ENCODE data around the gene MYBPC3. TPM values are rescaled to one million over a fixed set of nuclear protein-coding genes. Genes with fewer than 3 reads are reported as not detected.
A peak's percentile ranks its signal among the peaks of the same experiment; 100 is the strongest.

MYBPC3 gene
- total RNA-seq, 1 donor from 2014 or later = not detected

GRCh38 chr11:47314992-47315391, 37.5 kb downstream of the MYBPC3 start:
- DNase-seq = no peak

DNA sequence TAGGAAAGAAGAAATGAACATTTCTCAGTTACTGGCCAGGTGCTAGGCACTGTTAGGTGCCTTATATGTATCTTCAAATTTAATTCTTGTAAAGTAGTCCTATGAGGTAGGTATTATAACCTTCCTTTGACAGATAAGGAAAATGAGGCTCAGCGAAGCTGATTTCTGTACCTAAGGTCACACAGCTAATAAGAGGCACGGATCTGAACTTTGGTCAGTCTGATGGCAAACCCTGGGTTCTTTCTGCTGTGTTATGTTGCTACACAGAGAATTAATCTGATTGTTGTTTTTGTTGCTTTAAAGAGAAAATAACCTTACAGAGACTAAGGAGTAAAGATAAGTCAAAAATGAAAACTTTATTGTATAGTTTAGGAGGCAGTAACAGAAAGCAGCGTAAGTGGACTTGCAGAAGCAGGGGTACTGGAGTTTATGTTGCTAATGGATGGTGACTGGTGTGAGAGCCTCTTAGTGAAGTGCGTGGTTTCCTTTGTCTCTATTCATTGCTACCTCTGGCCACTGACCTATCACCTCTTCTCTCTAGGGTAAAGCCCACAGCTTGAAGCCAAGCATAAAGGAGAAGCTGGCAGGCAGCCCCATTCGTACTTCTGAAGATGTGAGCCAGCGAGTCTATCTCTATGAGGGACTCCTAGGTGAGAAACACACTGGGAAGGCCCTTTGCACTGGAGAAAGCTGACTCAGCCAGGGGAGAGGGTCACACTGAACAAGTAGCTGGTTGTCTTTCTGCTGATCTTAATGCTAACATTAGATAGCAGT, 44.3 kb downstream of the MYBPC3 start:
- DNase-seq = no peak

DNA sequence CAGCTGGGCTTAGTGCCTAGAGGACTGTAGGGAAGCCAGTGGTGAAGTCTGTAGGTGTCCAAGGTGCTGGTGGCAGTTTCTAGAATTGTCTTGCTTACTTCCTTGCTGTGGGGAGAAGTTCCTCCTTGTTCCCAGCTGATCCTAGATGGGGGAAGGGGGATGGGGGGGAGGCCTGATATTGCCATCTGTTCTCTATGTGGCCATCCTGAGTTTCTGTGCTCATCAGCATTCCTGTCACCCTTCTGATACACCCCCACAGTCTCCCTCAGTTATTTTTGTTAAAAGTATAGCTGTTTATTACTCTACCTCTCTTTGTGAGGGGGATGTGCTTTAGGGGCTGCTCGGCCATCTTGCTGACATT, 46.0 kb downstream of the MYBPC3 start:
- peak; percentile 19 for DNase-seq

GRCh38 chr11:47305734-47306483, 46.6 kb downstream of the MYBPC3 start:
- DNase-seq = peak; percentile 65

GRCh38 chr11:47302853-47303252, 49.6 kb downstream of the MYBPC3 start:
- DNase-seq = no peak

GRCh38 chr11:47299078-47299477, 53.4 kb downstream of the MYBPC3 start:
- DNase-seq = no peak

DNA sequence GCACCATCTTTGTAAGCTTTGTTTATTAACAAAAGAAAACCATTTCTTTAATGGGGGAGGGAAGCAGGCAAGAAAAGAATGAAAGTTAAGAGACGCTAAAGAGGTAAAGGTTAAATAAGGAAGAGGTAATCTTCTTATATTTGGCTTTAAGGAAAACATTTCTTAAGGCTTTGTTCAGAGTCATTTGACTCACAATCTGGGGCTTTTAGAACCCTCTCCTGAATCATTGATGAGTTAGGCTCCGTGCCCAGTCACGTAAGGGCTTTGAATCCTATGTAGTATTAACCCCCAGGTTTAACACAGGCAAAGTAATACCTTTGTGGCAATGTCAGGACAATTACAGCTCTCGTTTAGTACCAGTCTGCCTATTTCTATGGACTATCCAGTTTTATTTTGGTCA, 56.5 kb downstream of the MYBPC3 start:
- no peak for DNase-seq

- no peak for DNase-seq
Measured at GRCh38 chr11:47295385-47295784, 57.1 kb downstream of the MYBPC3 start.

DNA sequence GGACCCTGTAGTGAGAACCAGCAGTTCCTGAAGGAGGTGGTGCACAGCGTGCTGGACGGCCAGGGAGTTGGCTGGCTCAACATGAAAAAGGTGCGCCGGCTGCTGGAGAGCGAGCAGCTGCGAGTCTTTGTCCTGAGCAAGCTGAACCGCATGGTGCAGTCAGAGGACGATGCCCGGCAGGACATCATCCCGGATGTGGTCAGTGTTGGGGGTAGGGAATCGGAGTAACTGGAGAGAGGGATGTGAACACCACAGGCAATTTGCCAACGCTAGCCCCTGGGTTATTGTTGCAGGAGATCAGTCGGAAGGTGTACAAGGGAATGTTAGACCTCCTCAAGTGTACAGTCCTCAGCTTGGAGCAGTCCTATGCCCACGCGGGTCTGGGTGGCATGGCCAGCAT, 62.6 kb downstream of the MYBPC3 start:
- DNase-seq = no peak

GRCh38 chr11:47288066-47288465, 64.4 kb downstream of the MYBPC3 start:
- no peak for DNase-seq

DNA sequence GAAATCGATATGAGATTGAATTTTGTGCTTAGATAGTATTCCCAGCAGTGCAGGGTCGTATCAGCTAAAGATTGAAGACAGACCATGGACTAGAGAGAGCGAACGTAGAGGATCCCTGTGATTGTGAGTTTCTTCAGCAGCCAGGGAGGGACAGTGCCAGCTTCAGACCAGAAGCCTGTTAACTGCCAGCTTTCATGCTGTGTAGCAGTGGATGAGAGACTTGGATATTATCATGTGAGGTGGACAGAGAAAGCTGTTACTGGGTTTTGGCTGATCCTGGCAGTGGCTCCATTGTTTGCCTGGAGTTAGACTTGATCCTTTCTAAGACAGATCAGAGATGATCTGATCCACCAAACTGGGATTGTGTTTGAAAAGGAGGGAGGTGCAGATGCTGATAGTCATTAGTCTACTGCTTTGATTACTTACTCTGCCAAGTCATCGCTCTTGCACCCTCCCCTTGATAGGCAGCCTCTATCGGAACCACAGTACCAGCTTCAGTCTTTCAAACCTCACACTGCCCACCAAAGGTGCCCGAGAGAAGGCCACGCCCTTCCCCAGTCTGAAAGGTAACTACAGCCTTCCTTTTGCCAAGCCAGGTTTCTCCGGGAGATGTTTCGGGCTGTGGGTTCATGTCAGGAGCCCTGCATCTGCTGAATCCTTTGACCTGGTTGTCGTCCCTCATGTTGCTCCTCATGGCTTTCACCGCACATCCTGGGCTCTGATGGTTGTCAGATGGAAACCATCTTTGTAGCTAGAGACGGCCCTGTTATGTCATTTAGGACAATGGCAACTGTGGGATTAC, 66.3 kb downstream of the MYBPC3 start:
- DNase-seq = no peak

- no peak for DNase-seq
Measured at GRCh38 chr11:47284151-47284550, 68.4 kb downstream of the MYBPC3 start.

- DNase-seq = no peak
Measured at GRCh38 chr11:47282462-47282861, 70.0 kb downstream of the MYBPC3 start.

Small RNA genes lying within 50 kb of the gene (small RNA-seq; reads per million reads assigned to genes)
- not detected for gene MIR4487

Other genes starting within 250 kb of the MYBPC3 start
- 110 TPM for gene ARFGAP2, start 175.8 kb downstream of the MYBPC3 start, total RNA-seq
- 3.9 TPM for gene PACSIN3, start 166.3 kb downstream of the MYBPC3 start, total RNA-seq
- 5.5 TPM for gene DDB2, start 137.7 kb downstream of the MYBPC3 start, total RNA-seq
- 28.1 TPM for gene ACP2, start 103.9 kb downstream of the MYBPC3 start, total RNA-seq
- 8.1 TPM for gene NR1H3, start 94.7 kb downstream of the MYBPC3 start, total RNA-seq
- gene MADD, start 82.6 kb downstream of the MYBPC3 start, total RNA-seq = 58.0 TPM
- gene SPI1, start 25.8 kb upstream of the MYBPC3 start, total RNA-seq = 0.78 TPM
- gene SLC39A13, start 55.9 kb upstream of the MYBPC3 start, total RNA-seq = 8.9 TPM
- gene PSMC3, start 73.7 kb upstream of the MYBPC3 start, total RNA-seq = 69.1 TPM
- gene RAPSN, start 96.4 kb upstream of the MYBPC3 start, total RNA-seq = not detected
- gene CELF1, start 200.4 kb upstream of the MYBPC3 start, total RNA-seq = 246 TPM
- gene PTPMT1, start 212.9 kb upstream of the MYBPC3 start, total RNA-seq = 25.3 TPM
- 38.2 TPM for gene KBTBD4, start 226.3 kb upstream of the MYBPC3 start, total RNA-seq
- 47.1 TPM for gene NDUFS3, start 226.4 kb upstream of the MYBPC3 start, total RNA-seq
- gene FAM180B, start 234.0 kb upstream of the MYBPC3 start, total RNA-seq = 0.16 TPM
- 16.7 TPM for gene C1QTNF4, start 241.7 kb upstream of the MYBPC3 start, total RNA-seq